ENCODE measurements around the gene FERMT2.

- TF ChIP-seq CTCF (optimal IDR thresholded peaks at IDR 0.05 in 1 of 3, IDR thresholded peaks at IDR 0.05 in 1 of 3, conservative IDR thresholded peaks at IDR 0.05 in 1 of 3; ENCODE audit: extremely low read depth in 1 of 3, insufficient read depth in 2 of 3, low read length in 3 of 3) (no peak), EZH2 (IDR thresholded peaks at IDR 0.05; ENCODE audit: low read length) (no peak)
Measured at GRCh38 chr14:52944254-52944653, 6.6 kb downstream of the FERMT2 start.
